A673 (cell line): ENCODE measurements around the gene EEFSEC. TPM values are rescaled to one million over a fixed set of nuclear protein-coding genes. Genes with fewer than 3 reads are reported as not detected.

Experiments used
- BruUV-seq: library from RNA; stranded (reverse); fragments of 400-500 nt; replicated peaks from 2 replicates; lab custom pipeline; 2021; lab: Mats Ljungman, UMichigan
- CTCF ChIA-PET: fragments of 300-600 bp; sonication (Branson Sonifier 250); formaldehyde crosslinking; loops from one replicate; lab custom pipeline; 2022; ENCODE audit warnings: antibody characterized with exemption; lab: Charles Lee
- POLR2A ChIA-PET: fragments of 300-600 bp; sonication (Branson Sonifier 250); formaldehyde crosslinking; loops from one replicate; lab custom pipeline; 2022; ENCODE audit warnings: antibody characterized with exemption; ENCODE audit not compliant: low non-redundant PET; lab: Charles Lee
- DNase-seq: peaks from one replicate; pipeline ENCODE4 v3.0.0-alpha.2; 2015; ENCODE audit warnings: low spot score
- H3K27ac ChIP-seq: fragments of 200-600 bp; sonication (generic); 2 replicates; pipeline ENCODE4 v1.5.1; 2016; ENCODE audit warnings: mixed run types, low read depth, mild to moderate bottlenecking, mixed read lengths, antibody characterized with exemption, low read length; ENCODE audit not compliant: poor library complexity, severe bottlenecking
- H3K27me3 ChIP-seq: fragments of 200-600 bp; sonication (generic); replicated peaks from 2 replicates; pipeline ENCODE4 v1.6.1; 2017; ENCODE audit warnings: mixed run types, low read depth, mild to moderate bottlenecking, mixed read lengths, antibody characterized with exemption, low read length; ENCODE audit not compliant: insufficient read depth, poor library complexity
- H3K36me3 ChIP-seq: fragments of 200-600 bp; sonication (generic); 2 replicates; pipeline ENCODE4 v1.6.1; 2016; ENCODE audit warnings: mixed run types, mild to moderate bottlenecking, mixed read lengths, antibody characterized with exemption, low read length; ENCODE audit not compliant: insufficient read depth, poor library complexity, severe bottlenecking
- H3K4me1 ChIP-seq: fragments of 200-600 bp; sonication (generic); 2 replicates; pipeline ENCODE4 v1.6.1; 2017; ENCODE audit warnings: mixed run types, mild to moderate bottlenecking, mixed read lengths, antibody characterized with exemption, low read length; ENCODE audit not compliant: insufficient read depth, poor library complexity, severe bottlenecking
- H3K4me3 ChIP-seq: fragments of 200-600 bp; sonication (generic); 2 replicates; pipeline ENCODE4 v1.5.1; 2016; ENCODE audit warnings: low read depth, mixed run types, mild to moderate bottlenecking, mixed read lengths, low read length; ENCODE audit not compliant: poor library complexity, severe bottlenecking
- H3K9me3 ChIP-seq: fragments of 200-600 bp; sonication (generic); 2 replicates; pipeline ENCODE4 v1.6.1; 2016; ENCODE audit warnings: mixed run types, low read depth, mild to moderate bottlenecking, mixed read lengths, antibody characterized with exemption, low read length; ENCODE audit not compliant: poor library complexity, severe bottlenecking
- CTCF ChIP-seq: fragments of 300-800, 200-600 bp; sonication (generic); conservative IDR thresholded peaks from 2 replicates; pipeline ENCODE4 v1.5.1; 2017; ENCODE audit warnings: low read depth, mild to moderate bottlenecking, antibody characterized with exemption, low read length, moderate library complexity, mixed read lengths
- EZH2 ChIP-seq: fragments of 200-600 bp; sonication (generic); IDR thresholded peaks from 2 replicates; pipeline ENCODE4 v1.6.1; 2017; ENCODE audit warnings: borderline replicate concordance, low read depth, mild to moderate bottlenecking, mixed read lengths, antibody characterized with exemption, low read length; ENCODE audit not compliant: poor library complexity, severe bottlenecking
- intact Hi-C: fragments of 100-400 bp; cut with micrococcal nuclease; formaldehyde crosslinking; loops from one replicate; pipeline ENCODE4 v1.10.0; 2022; ENCODE audit not compliant: unreplicated experiment
- total RNA-seq: library from RNA; stranded (reverse); gene quantifications from 2 replicates; pipeline ENCODE4 v1.2.3, GENCODE V29; 2021

Gene EEFSEC
- total RNA-seq, 1 experiment from 2014 or later: 19.7 TPM

- Histone ChIP-seq H3K4me1 (peaks cover 17% of the 10 kb centered on the region), H3K4me3 (no peak overlapping the region), H3K9me3 (peaks cover 7% of the 10 kb centered on the region), H3K27ac (peak overlapping the region; percentile 65), H3K27me3 (no peaks in the 10 kb centered on the region), H3K36me3 (no peaks in the 10 kb centered on the region)
- TF ChIP-seq EZH2 (no peak), CTCF (no peak)
- BruUV-seq: no TSS peak
- DNase-seq: peak; percentile 62
- intact Hi-C loops: no loop called here
- POLR2A ChIA-PET: no interaction called here
- CTCF ChIA-PET: no interaction called here
Observed at GRCh38 chr3:128217702-128218547, 64.6 kb downstream of the EEFSEC start.

- no TSS peak for BruUV-seq
- intact Hi-C loops: no loop called here
- no peaks in the 10 kb centered on the region for H3K36me3 ChIP-seq
- H3K9me3 ChIP-seq: peaks cover 14% of the 10 kb centered on the region
- peaks cover 17% of the 10 kb centered on the region for H3K4me1 ChIP-seq
- peak overlapping the region; percentile 65 for H3K27ac ChIP-seq
- no peak overlapping the region for H3K4me3 ChIP-seq
- POLR2A ChIA-PET: no interaction called here
- no peak for DNase-seq
- TF ChIP-seq CTCF: no peak
- no peak for TF ChIP-seq EZH2
- CTCF ChIA-PET: no interaction called here
- H3K27me3 ChIP-seq: no peaks in the 10 kb centered on the region
Observed at GRCh38 chr3:128218548-128219257, 65.4 kb downstream of the EEFSEC start.

GRCh38 chr3:128221328-128221727, 68.0 kb downstream of the EEFSEC start:
- no peak overlapping the region for H3K4me3 ChIP-seq
- BruUV-seq: no TSS peak
- ChIA-PET CTCF (no interaction called here), POLR2A (no interaction called here)
- intact Hi-C loops: no loop called here
- TF ChIP-seq CTCF: no peak
- no peak for TF ChIP-seq EZH2
- DNase-seq: no peak
- peaks cover 14% of the 10 kb centered on the region for H3K9me3 ChIP-seq
- no peaks in the 10 kb centered on the region for H3K36me3 ChIP-seq
- H3K27ac ChIP-seq: no peak overlapping the region
- peaks cover 17% of the 10 kb centered on the region for H3K4me1 ChIP-seq
- no peaks in the 10 kb centered on the region for H3K27me3 ChIP-seq
